Skeletal muscle satellite cell (primary cell): ENCODE results near the gene NINJ1.

Experiments used
- H3K27me3 ChIP-seq: 2 replicates; pipeline ENCODE4 v1.7.0; 2013; ENCODE audit warnings: low read length; ENCODE audit not compliant: control insufficient read depth, insufficient read depth
- H3K36me3 ChIP-seq: 2 replicates; pipeline ENCODE4 v1.7.0; 2013; ENCODE audit warnings: mild to moderate bottlenecking, control low read depth, low read length; ENCODE audit not compliant: insufficient read depth
- H3K4me1 ChIP-seq: 2 replicates; pipeline ENCODE4 v1.7.0; 2013; ENCODE audit warnings: low read length; ENCODE audit not compliant: control insufficient read depth, insufficient read depth
- H3K4me2 ChIP-seq: 2 replicates; pipeline ENCODE4 v1.7.0; 2013; ENCODE audit warnings: mild to moderate bottlenecking, low read length
- H3K4me3 ChIP-seq: 2 replicates; pipeline ENCODE4 v1.7.0; 2013; ENCODE audit warnings: low read length
- H3K9ac ChIP-seq: 2 replicates; pipeline ENCODE4 v1.7.0; 2013; ENCODE audit warnings: mild to moderate bottlenecking, low read depth, low read length, moderate library complexity
- H3K9me3 ChIP-seq: replicated peaks from 2 replicates; pipeline ENCODE4 v1.7.0; 2013; ENCODE audit warnings: mild to moderate bottlenecking, control low read depth, low read length

The NINJ1 gene

DNA sequence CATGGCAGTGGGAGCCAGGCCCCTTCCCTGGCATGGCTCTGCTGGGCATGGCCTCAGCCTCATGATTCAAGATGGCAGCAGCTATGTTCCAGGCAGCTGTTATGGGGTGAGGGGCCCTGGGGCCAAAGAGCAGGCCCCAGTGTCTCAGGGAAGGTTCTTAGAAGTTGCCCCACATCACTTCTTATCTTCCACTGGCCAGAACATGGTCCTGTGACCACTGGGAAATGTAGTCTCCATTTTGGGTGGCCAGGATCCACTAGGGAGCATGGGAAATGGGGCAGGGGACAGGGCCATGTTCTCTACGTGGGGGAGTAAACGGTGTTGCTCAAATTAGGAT lies 57.3 kb downstream of the NINJ1 start:
- H3K36me3 ChIP-seq, result no peaks in the 10 kb centered on the region
- H3K9ac ChIP-seq, result no peak overlapping the region
- no peaks in the 10 kb centered on the region for H3K9me3 ChIP-seq
- no peak overlapping the region for H3K4me3 ChIP-seq
- no peak overlapping the region for H3K4me2 ChIP-seq
- peaks cover 6% of the 10 kb centered on the region for H3K27me3 ChIP-seq
- no peaks in the 10 kb centered on the region for H3K4me1 ChIP-seq

DNA sequence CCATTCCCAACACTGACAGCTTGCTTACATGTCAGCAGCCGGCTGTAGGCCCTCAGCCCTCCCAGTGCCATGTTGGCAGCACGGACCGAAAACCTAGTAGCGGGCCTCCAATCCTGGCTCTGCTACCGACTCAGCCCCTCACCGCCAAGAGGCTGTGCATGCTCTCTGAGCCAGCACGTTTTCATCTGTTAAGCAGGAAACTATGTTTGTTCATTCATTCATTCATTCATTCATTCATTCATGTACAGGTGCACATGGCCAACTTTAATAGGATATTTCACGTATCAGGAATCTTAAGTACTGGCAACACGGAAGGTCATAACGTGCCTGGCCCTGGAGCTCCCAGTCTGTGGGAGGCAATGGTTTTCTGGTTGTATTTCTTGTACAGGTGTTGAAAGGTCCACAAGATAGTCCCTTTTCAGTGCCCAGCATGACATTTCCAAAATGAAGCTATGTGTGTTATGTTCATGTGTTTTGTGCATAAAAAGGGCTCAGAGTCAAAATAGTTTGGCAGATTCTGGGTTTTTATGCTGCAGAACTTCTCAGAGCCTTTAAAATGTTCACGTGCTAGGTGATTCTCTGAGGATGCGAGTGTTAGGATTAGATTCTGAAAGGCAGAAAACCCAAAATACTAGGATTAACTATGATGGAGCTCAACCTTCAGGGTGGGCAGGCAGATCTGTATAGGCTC lies 57.8 kb downstream of the NINJ1 start:
- H3K36me3 ChIP-seq, result no peaks in the 10 kb centered on the region
- no peaks in the 10 kb centered on the region for H3K9me3 ChIP-seq
- H3K4me2 ChIP-seq, result no peak overlapping the region
- H3K9ac ChIP-seq, result no peak overlapping the region
- peaks cover 8% of the 10 kb centered on the region for H3K27me3 ChIP-seq
- H3K4me3 ChIP-seq, result no peak overlapping the region
- no peaks in the 10 kb centered on the region for H3K4me1 ChIP-seq

DNA sequence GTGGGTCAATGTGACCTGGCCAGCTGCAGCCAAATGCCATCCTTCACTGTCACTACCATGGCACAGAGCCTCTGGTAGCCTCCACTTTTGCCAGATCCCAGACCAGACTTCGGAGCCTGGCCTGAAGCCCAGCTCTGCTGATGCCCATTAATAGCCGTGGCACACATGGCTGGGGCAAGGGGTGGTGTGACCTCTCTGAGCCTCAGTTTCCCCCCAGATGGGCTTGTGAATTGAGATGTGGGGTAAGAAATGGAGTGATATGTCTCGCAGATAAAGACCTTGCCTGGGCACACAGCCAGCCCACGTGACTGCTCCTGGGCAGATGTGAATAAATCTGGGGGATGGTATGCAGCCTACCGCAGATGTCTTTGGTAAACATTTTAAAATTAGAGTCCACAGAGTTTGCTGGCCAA lies 61.7 kb downstream of the NINJ1 start:
- H3K4me2 ChIP-seq, result no peak overlapping the region
- H3K9ac ChIP-seq, result no peak overlapping the region
- H3K36me3 ChIP-seq, result no peaks in the 10 kb centered on the region
- H3K9me3 ChIP-seq, result no peaks in the 10 kb centered on the region
- H3K4me1 ChIP-seq, result no peaks in the 10 kb centered on the region
- H3K27me3 ChIP-seq, result peaks cover 20% of the 10 kb centered on the region
- H3K4me3 ChIP-seq, result no peak overlapping the region
